Spleen (tissue), 11 donors: Measurements from ENCODE around the gene KCNJ9. TPM values are rescaled to one million over a fixed set of nuclear protein-coding genes. Genes with fewer than 3 reads are reported as not detected.

ENCODE experiments used
- DNase-seq: peaks from one replicate; pipeline ENCODE4 v3.0.0-alpha.2; 2020
- H3K27ac ChIP-seq, 8 donors: fragments of 200-600 bp; sonication (generic) in 7 of 8; 1 replicate in 4 of 8; 2 replicates in 4 of 8; pipeline versions ENCODE4 v1.5.0 to v1.8.0; 2016 to 2021; ENCODE audit warnings: inconsistent platforms in 4 of 8, mild to moderate bottlenecking in 4 of 8, moderate library complexity in 1 of 8
- H3K27me3 ChIP-seq, 7 donors: fragments of 200-600 bp; sonication (generic) in 6 of 7; replicated peaks in 1 of 7; 1 replicate in 4 of 7; 2 replicates in 3 of 7; pipeline versions ENCODE4 v1.5.0 to v1.8.0; 2016 to 2021; ENCODE audit warnings: inconsistent platforms in 3 of 7, mild to moderate bottlenecking in 1 of 7
- H3K36me3 ChIP-seq, 6 donors: fragments of 200-600 bp; sonication (generic) in 5 of 6; 1 replicate in 4 of 6; 2 replicates in 2 of 6; pipeline versions ENCODE4 v1.5.0 to v1.8.0; 2016 to 2021; ENCODE audit warnings: inconsistent platforms in 2 of 6
- H3K4me1 ChIP-seq, 6 donors: fragments of 200-600 bp; sonication (generic) in 5 of 6; 1 replicate in 3 of 6; 2 replicates in 3 of 6; pipeline versions ENCODE4 v1.5.0 to v1.8.0; 2016 to 2021; ENCODE audit warnings: inconsistent platforms in 3 of 6
- H3K4me3 ChIP-seq, 8 donors: fragments of 200-600 bp; sonication (generic) in 7 of 8; 1 replicate in 4 of 8; 2 replicates in 4 of 8; pipeline versions ENCODE4 v1.5.0 to v1.8.0; 2016 to 2021; ENCODE audit warnings: inconsistent platforms in 4 of 8, mild to moderate bottlenecking in 4 of 8, moderate library complexity in 2 of 8
- H3K9me3 ChIP-seq, 8 donors: fragments of 200-600 bp; sonication (generic) in 7 of 8; 1 replicate in 4 of 8; 2 replicates in 4 of 8; pipeline versions ENCODE4 v1.5.0 to v1.8.0; 2016 to 2021; ENCODE audit warnings: inconsistent platforms in 4 of 8
- POLR2A ChIP-seq, 3 donors: fragments of 450-650 bp; IDR thresholded peaks; one replicate each; pipeline ENCODE4 v1.5.1; 2017; ENCODE audit warnings: antibody characterized with exemption in 3 of 3, mild to moderate bottlenecking in 1 of 3
- POLR2AphosphoS5 ChIP-seq, 3 donors: sonication (generic); formaldehyde crosslinking; IDR thresholded peaks; one replicate each; pipeline ENCODE4 v1.5.1; 2017; ENCODE audit warnings: antibody characterized with exemption in 3 of 3
- WGBS, 5 donors: extraction: QIAGEN DNeasy Blood & Tissue Kit in 3 of 5; methylation state at CpG; one replicate each; pipeline versions ENCODE4 v1.1.5 to v1.1.7; 2013 to 2018; 5-methylcytosine and 5-hydroxymethylcytosine counted together
- intact Hi-C: fragments of 100-400 bp; cut with DNase I; formaldehyde crosslinking; loops from one replicate; pipeline ENCODE4 v1.15.0; 2023; ENCODE audit warnings: low total_unique reads
- polyA plus RNA-seq, 3 donors: library from polyadenylated mRNA; stranded (reverse); fragments of 200-250 nt; gene quantifications; one replicate each; pipeline ENCODE4 v1.2.1, GENCODE V29; 2013
- total RNA-seq, 7 donors: library from RNA; depleted of rRNA in 3 of 7; stranded (reverse); fragments of >200 nt in 3 of 7; fragmentation: NEBNext Ultra II Directional in 4 of 7; extraction: Animal tissue kit (Norgen Biotek cat#: 25700) in 4 of 7; gene quantifications; one replicate each; pipeline versions ENCODE4 v1.1.0 to v1.2.1, GENCODE V29; 2016 to 2021
- TF ChIP-seq, protein P1 (sequence below), 11 experiments: fragments of 200-600 bp in 7 of 11; fragments of 450-650 bp in 4 of 11; sonication (generic) in 4 of 11; IDR thresholded peaks in 8 of 11; conservative IDR thresholded peaks in 3 of 11; 1 replicate in 7 of 11; 2 replicates in 4 of 11; pipeline versions ENCODE4 v1.4.0 to v1.8.0; 2016 to 2021; ENCODE audit warnings: antibody characterized with exemption in 11 of 11, inconsistent platforms in 4 of 11, mild to moderate bottlenecking in 1 of 11
- donor health status: healthy with polysubstance abuse.
- donor health status: DM: no; HTN: no; CAD: no; lungs with moderate emphysema.
- donor health status: DM: no; HTN: no; CAD: no.
- donor health status: Bipolar disorder and iron deficiency.
- donor health status: healthy.
- donor health status: DM: no; HTN: no; CAD: no.
- donor health status: DM: yes; HTN: yes; CAD: no.

KCNJ9 gene
- total and polyA plus RNA-seq, 10 donors: not detected

- no peak for TF ChIP-seq POLR2A (IDR thresholded peaks at IDR 0.05)
- TF ChIP-seq, protein P1, sequence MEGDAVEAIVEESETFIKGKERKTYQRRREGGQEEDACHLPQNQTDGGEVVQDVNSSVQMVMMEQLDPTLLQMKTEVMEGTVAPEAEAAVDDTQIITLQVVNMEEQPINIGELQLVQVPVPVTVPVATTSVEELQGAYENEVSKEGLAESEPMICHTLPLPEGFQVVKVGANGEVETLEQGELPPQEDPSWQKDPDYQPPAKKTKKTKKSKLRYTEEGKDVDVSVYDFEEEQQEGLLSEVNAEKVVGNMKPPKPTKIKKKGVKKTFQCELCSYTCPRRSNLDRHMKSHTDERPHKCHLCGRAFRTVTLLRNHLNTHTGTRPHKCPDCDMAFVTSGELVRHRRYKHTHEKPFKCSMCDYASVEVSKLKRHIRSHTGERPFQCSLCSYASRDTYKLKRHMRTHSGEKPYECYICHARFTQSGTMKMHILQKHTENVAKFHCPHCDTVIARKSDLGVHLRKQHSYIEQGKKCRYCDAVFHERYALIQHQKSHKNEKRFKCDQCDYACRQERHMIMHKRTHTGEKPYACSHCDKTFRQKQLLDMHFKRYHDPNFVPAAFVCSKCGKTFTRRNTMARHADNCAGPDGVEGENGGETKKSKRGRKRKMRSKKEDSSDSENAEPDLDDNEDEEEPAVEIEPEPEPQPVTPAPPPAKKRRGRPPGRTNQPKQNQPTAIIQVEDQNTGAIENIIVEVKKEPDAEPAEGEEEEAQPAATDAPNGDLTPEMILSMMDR (IDR thresholded peaks at IDR 0.05 in 8 of 11, conservative IDR thresholded peaks at IDR 0.05 in 3 of 11): no peak
- no peak for TF ChIP-seq POLR2AphosphoS5 (IDR thresholded peaks at IDR 0.05)
- no peak overlapping the region for H3K27ac ChIP-seq
- no peaks in the 10 kb centered on the region for H3K4me1 ChIP-seq
- H3K9me3 ChIP-seq: no peaks in the 10 kb centered on the region
- DNase-seq: no peak
- no peaks in the 10 kb centered on the region for H3K36me3 ChIP-seq
- 52 to 71% (median 61%) methylated on average over 5 to 7 of the region's 7 CpGs for WGBS, 5 donors
- H3K27me3 ChIP-seq: peaks cover 0 to 52% (median 0%) of the 10 kb centered on the region in 7 donors
- no peak overlapping the region for H3K4me3 ChIP-seq
- intact Hi-C loops: no loop called here
These were observed 27.6 kb upstream of the KCNJ9 start for GRCh38 chr1:160053548-160054365.

- Histone ChIP-seq H3K4me1 (no peaks in the 10 kb centered on the region), H3K27me3 (peaks cover 0 to 53% (median 0%) of the 10 kb centered on the region in 7 donors), H3K36me3 (no peaks in the 10 kb centered on the region), H3K27ac (no peak overlapping the region), H3K4me3 (no peak overlapping the region), H3K9me3 (no peaks in the 10 kb centered on the region)
- DNase-seq: no peak
- WGBS, 5 donors: 56 to 80% (median 75%) methylated on average over 1 of the region's 1 CpG
- TF ChIP-seq POLR2A (IDR thresholded peaks at IDR 0.05) (no peak), POLR2AphosphoS5 (IDR thresholded peaks at IDR 0.05) (no peak)
- TF ChIP-seq, protein P1 (IDR thresholded peaks at IDR 0.05 in 8 of 11, conservative IDR thresholded peaks at IDR 0.05 in 3 of 11): no peak
- intact Hi-C loops: no loop called here
These were observed 24.6 kb upstream of the KCNJ9 start for GRCh38 chr1:160056648-160057169.

DNA sequence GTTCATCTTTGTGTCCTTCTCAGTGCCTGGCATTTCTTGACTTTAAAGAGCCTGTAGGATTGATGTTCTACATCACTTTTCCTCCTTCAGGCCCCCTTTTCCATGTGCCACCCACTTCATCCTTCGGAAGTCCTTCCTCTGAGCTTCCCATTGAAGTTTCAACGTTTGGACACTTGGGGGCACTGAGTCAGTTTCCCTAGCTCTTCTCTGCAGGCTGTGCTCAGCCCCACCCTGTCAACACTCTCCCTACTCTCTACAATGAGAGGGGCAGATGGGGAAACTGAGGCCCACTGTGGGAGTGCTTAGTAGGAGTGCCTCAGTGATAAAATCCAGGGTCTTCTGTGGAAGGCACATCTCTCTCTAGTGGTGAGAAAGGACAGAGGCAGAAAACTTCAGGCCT lies 23.3 kb upstream of the KCNJ9 start:
- H3K9me3 ChIP-seq: no peaks in the 10 kb centered on the region
- no peaks in the 10 kb centered on the region for H3K36me3 ChIP-seq
- WGBS, 5 donors: 40 to 52% (median 47%) methylated on average over 2 of the region's 2 CpGs
- intact Hi-C loops: no loop called here
- no peak overlapping the region for H3K4me3 ChIP-seq
- TF ChIP-seq, protein P1 (IDR thresholded peaks at IDR 0.05 in 8 of 11, conservative IDR thresholded peaks at IDR 0.05 in 3 of 11): no peak
- no peak for TF ChIP-seq POLR2AphosphoS5 (IDR thresholded peaks at IDR 0.05)
- no peak for TF ChIP-seq POLR2A (IDR thresholded peaks at IDR 0.05)
- DNase-seq: no peak
- H3K27ac ChIP-seq: no peak overlapping the region
- H3K4me1 ChIP-seq: no peaks in the 10 kb centered on the region
- peaks cover 0 to 49% (median 0%) of the 10 kb centered on the region in 7 donors for H3K27me3 ChIP-seq
